SJCRH30 (cell line): Measurements from ENCODE around the gene CDA. TPM values are rescaled to one million over a fixed set of nuclear protein-coding genes. Genes with fewer than 3 reads are reported as not detected.
"Not testable (repeated sequence)": the region's sequence is repeated elsewhere in the genome, so short reads cannot be mapped to it uniquely, and the experiment has no call there.

Experiments used
- DNase-seq, 2 experiments: peaks; one replicate each; pipeline ENCODE4 v3.0.0-alpha.2; 2015 to 2020
- H3K27ac ChIP-seq: fragments of 250-450 bp; sonication (Bioruptor Pico); 2 replicates; pipeline ENCODE4 v1.5.1; 2020; ENCODE audit warnings: mild to moderate bottlenecking, moderate library complexity
- H3K27me3 ChIP-seq: fragments of 250-450 bp; sonication (Bioruptor Pico); 2 replicates; pipeline ENCODE4 v1.5.1; 2020; ENCODE audit warnings: mild to moderate bottlenecking, moderate library complexity
- H3K36me3 ChIP-seq: fragments of 250-450 bp; sonication (Bioruptor Pico); 2 replicates; pipeline ENCODE4 v1.5.1; 2020; ENCODE audit warnings: mild to moderate bottlenecking, moderate library complexity
- H3K4me1 ChIP-seq: fragments of 250-450 bp; sonication (Bioruptor Pico); 2 replicates; pipeline ENCODE4 v1.5.1; 2020; ENCODE audit warnings: mild to moderate bottlenecking, moderate library complexity
- H3K4me3 ChIP-seq: fragments of 250-450 bp; sonication (Bioruptor Pico); 2 replicates; pipeline ENCODE4 v1.5.1; 2020; ENCODE audit warnings: mild to moderate bottlenecking, moderate library complexity
- H3K9me3 ChIP-seq: fragments of 250-450 bp; sonication (Bioruptor Pico); replicated peaks from 2 replicates; pipeline ENCODE4 v1.5.1; 2020; ENCODE audit warnings: mild to moderate bottlenecking, moderate library complexity
- total RNA-seq: library from RNA; depleted of rRNA; stranded (reverse); fragments of >200 nt; shearing (Covaris generic); gene quantifications from 2 replicates; pipeline ENCODE4 v1.2.3, GENCODE V29; 2014

The CDA gene
- total RNA-seq, 1 experiment from 2014 or later = not detected

GRCh38 chr1:20600156-20600555 is 11.3 kb downstream of the CDA start:
- Histone ChIP-seq H3K4me3 (no peak overlapping the region), H3K27me3 (no peaks in the 10 kb centered on the region; the same call in 1 of the 2 replicates), H3K27ac (no peak overlapping the region), H3K9me3 (0 out of 2 replicates have a peak, but pooled peaks cover 5% of the 10 kb centered on the region), H3K36me3 (no peaks in the 10 kb centered on the region), H3K4me1 (peaks cover 23% of the 10 kb centered on the region)
- no peak for DNase-seq

GRCh38 chr1:20601129-20601825 is 12.4 kb downstream of the CDA start:
- no peaks in the 10 kb centered on the region; the same call in 1 of the 2 replicates for H3K27me3 ChIP-seq
- peaks cover 23% of the 10 kb centered on the region for H3K4me1 ChIP-seq
- peak overlapping the region; percentile 19; the same call in 1 of the 2 replicates for H3K27ac ChIP-seq
- DNase-seq = peak; percentile 52 to 63
- no peak overlapping the region for H3K4me3 ChIP-seq
- H3K9me3 ChIP-seq = 0 out of 2 replicates have a peak, but pooled peaks cover 5% of the 10 kb centered on the region
- no peaks in the 10 kb centered on the region for H3K36me3 ChIP-seq

DNA sequence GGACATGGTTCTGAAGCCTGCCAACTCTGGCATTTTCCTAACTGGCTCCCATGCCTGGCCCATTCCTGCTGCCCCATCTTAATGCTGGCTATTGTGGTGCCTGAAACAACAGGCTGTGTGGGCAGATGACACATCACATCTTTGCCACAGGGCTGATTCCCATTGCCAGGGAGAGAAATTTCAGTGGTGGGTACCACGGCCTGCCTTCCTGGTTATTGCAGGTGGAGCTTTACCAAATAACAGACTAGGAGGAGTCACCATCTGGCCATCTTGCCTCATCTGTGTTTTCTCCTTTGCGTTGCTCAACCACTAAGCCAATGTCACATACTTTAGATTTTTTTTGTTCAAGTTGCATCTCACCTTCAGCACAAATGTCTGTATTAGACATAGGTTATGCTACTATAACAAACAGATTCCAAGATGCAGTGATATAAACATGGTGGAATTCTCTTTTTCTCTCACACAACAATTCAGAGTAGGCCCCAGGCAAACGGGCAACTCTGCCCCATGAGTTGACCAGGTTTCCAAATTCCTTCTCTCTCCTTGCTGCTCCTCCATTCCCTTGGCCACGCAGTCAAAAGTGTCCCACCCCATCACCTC is 14.1 kb downstream of the CDA start:
- no peak overlapping the region for H3K27ac ChIP-seq
- no peak for DNase-seq
- H3K27me3 ChIP-seq = no peaks in the 10 kb centered on the region; the same call in 1 of the 2 replicates
- no peaks in the 10 kb centered on the region for H3K36me3 ChIP-seq
- H3K4me1 ChIP-seq = peaks cover 23% of the 10 kb centered on the region
- H3K9me3 ChIP-seq = 0 out of 2 replicates have a peak, but pooled peaks cover 5% of the 10 kb centered on the region
- H3K4me3 ChIP-seq = no peak overlapping the region

DNA sequence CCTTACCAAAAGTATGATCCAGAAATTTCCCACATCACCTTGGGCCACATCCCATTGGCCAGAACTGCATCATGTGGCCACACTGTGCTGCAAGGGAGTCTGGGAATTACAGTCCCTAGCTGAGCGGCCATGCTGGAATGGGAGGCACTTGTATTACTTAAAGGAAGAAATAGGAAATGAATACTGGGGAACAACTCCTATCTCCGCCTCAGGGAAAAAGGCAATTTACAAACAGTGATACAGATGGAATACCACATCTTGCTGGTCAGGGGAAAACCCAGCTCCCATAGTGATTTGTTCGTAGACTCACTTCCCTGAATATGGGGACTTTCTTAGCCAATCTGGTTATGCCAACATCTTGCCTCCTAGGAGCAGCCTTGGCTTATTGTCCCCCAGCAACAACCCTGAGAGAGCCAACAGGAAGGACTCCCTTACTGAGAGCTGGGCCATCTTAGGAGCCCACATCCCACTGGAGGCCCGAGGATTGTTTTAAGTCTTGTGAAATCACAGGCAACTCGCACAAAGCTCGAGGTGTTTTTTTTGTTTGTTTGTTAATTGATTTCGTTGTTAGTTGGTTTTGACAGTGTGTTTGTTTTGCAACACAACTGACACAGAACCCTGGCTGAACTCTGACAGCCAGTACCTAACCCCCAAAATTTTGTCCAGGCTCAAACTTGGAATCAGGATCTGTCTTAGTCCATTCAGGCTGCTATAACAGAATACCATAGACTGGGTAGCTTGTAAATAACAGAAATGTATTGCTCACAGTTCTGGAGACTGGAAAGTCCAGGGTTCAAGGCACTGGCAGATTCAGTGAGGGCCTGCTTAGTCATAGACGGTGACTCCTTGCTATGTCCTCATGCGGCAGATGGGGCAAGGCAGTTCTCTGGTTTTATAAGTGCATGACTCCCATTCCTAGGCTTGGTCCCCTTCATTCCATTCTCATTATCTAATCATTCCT is 14.9 kb downstream of the CDA start:
- peak; percentile 41 to 44 for DNase-seq
- no peak overlapping the region for H3K4me3 ChIP-seq
- H3K36me3 ChIP-seq = no peaks in the 10 kb centered on the region
- no peaks in the 10 kb centered on the region for H3K27me3 ChIP-seq
- H3K9me3 ChIP-seq = 0 out of 2 replicates have a peak, but pooled peaks cover 5% of the 10 kb centered on the region
- H3K4me1 ChIP-seq = peaks cover 23% of the 10 kb centered on the region
- H3K27ac ChIP-seq = peak overlapping the region; percentile 22

DNA sequence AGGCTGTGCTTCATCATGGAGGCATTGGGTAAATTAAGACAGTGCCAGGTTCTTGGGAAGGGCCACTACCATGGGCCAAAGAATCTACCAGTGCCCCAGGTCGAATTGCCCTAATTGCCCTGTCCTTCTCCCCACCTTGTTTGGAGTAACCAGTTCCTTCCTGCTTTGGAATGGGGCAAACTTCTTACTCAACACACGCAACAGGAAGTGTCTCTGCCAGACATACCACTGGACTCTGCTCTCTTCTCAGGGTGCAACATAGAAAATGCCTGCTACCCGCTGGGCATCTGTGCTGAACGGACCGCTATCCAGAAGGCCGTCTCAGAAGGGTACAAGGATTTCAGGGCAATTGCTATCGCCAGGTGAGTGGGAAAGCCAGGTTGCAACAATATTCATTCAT is 15.8 kb downstream of the CDA start:
- peak overlapping the region; percentile 22 for H3K27ac ChIP-seq
- H3K36me3 ChIP-seq = no peaks in the 10 kb centered on the region
- H3K9me3 ChIP-seq = 0 out of 2 replicates have a peak, but pooled peaks cover 5% of the 10 kb centered on the region
- peaks cover 28% of the 10 kb centered on the region for H3K4me1 ChIP-seq
- DNase-seq = no peak
- H3K27me3 ChIP-seq = no peaks in the 10 kb centered on the region
- H3K4me3 ChIP-seq = no peak overlapping the region

GRCh38 chr1:20606801-20607570 is 18.1 kb downstream of the CDA start:
- not testable (repeated sequence) for DNase-seq, H3K9me3 ChIP-seq, H3K27ac ChIP-seq, H3K27me3 ChIP-seq, H3K36me3 ChIP-seq, H3K4me3 ChIP-seq
- H3K4me1 ChIP-seq = peaks cover 20% of the 10 kb centered on the region

DNA sequence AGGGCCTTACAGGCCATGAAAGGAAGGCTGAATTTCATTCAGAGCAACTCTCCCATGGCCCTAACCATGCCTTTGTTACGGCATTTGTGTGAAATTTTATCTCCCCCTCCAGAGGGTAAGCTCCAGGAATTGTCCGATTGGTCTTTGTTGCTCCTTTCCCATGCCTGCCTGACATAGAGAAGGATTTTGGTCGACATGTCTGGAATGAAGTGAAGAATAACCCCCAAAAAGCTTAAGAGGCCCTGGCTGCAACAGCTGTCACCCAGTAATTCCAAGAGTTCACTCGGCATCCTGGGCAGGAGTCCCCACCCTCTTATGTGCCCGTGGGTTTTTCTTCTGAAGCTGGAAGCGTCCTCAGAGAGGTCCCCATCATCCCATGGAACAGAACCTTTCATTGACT is 20.6 kb downstream of the CDA start:
- peaks cover 18% of the 10 kb centered on the region for H3K4me1 ChIP-seq
- no peaks in the 10 kb centered on the region for H3K9me3 ChIP-seq
- H3K36me3 ChIP-seq = no peaks in the 10 kb centered on the region
- DNase-seq = peak; percentile 80 to 90
- H3K27ac ChIP-seq = peak overlapping the region; percentile 56
- no peaks in the 10 kb centered on the region for H3K27me3 ChIP-seq
- peak overlapping the region; percentile 2 for H3K4me3 ChIP-seq

DNA sequence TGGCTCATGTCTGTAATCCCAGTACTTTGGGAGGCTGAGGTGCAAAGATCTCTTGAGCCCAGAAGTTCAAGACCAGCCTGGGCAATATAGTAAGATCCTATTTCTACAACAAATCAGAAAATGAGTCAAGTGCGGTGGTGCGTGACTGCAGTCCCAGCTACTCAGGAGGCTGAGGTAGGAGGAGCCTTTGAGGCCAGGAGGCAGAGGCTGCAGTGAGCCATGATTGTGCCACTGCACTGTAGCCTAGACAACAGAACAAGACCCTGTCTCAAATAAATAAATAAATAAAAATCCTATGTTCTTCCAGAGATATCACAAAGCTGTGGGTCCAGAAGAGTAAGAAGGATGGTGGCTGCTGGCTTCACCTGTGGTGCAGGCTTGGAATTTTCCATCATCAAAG is 22.1 kb downstream of the CDA start:
- no peak for DNase-seq
- no peaks in the 10 kb centered on the region for H3K9me3 ChIP-seq
- H3K4me1 ChIP-seq = peaks cover 16% of the 10 kb centered on the region
- H3K27ac ChIP-seq = no peak overlapping the region
- no peaks in the 10 kb centered on the region for H3K27me3 ChIP-seq
- H3K4me3 ChIP-seq = no peak overlapping the region
- no peaks in the 10 kb centered on the region for H3K36me3 ChIP-seq

DNA sequence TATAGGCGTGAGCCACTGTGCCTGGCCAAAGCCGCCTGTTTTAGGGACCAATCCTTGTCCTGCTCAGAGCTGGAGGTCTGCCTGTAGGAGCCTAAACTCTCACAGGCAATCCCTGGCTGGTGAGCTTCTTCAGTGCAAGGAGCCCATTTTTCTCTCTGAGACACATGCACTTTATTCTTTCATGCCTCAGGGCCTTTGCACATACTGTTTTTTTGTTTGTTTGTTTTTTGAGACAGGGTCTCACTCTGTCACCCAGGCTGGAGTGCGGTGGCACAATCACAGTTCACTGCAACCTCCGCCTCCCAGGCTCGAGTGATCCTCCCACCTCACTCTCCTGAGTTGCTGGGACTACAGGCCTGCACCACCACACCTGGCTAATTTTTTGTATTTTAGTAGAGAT is 22.8 kb downstream of the CDA start:
- Histone ChIP-seq H3K36me3 (no peaks in the 10 kb centered on the region), H3K27ac (no peak overlapping the region), H3K4me3 (no peak overlapping the region), H3K27me3 (no peaks in the 10 kb centered on the region), H3K9me3 (no peaks in the 10 kb centered on the region), H3K4me1 (peaks cover 16% of the 10 kb centered on the region)
- DNase-seq = no peak

DNA sequence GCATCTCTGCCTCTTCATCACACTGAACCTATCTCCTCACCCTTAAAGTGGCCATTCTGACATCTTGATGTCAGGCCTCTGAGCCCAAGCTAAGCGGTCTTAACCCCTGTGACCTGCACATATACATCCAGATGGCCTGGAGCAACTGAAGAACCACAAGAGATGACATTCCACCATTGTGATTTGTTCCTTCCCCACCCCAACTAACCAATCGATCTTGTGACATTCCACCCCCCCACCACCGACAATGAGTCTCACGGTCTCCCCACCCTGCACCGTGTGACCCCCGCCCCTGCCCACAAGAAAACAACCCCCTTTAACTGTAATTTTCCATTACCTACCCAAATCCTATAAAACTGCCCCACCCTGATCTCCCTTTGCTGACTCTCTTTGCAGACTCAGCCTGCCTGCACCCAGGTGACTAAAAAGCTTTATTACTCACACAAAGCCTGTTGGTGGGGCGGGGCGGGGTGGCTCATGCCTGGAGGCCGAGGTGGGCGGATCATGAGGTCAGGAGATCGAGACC is 23.4 kb downstream of the CDA start:
- H3K4me3 ChIP-seq = no peak overlapping the region
- H3K9me3 ChIP-seq = no peaks in the 10 kb centered on the region
- H3K4me1 ChIP-seq = peaks cover 16% of the 10 kb centered on the region
- H3K27ac ChIP-seq = no peak overlapping the region
- DNase-seq = no peak
- no peaks in the 10 kb centered on the region for H3K27me3 ChIP-seq
- no peaks in the 10 kb centered on the region for H3K36me3 ChIP-seq

DNA sequence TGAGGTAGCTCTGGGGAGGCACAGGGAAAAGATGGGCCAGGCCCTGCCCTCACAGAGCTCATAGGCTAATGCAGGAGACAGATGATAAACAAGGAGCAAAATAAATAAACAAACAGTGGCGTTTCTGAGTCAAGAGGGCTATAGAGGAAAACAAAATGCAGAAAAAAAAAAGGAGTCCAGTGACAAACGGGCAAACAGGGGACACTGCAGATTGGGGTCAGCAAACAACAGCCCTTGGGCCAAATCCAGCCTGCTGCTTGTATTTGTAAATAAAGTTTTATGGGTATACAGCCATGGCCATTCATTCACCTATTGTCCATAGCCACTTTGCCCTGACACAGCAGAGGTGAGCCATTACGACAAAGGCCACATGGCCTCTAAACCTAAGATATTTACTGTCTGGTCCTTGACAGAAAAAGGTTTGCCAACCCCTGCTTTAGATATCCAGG is 25.3 kb downstream of the CDA start:
- DNase-seq = no peak
- H3K27ac ChIP-seq = no peak overlapping the region
- peaks cover 13% of the 10 kb centered on the region for H3K4me1 ChIP-seq

GRCh38 chr1:20615946-20616846 is 27.3 kb downstream of the CDA start:
- no peak overlapping the region for H3K4me3 ChIP-seq
- no peak for DNase-seq
- H3K4me1 ChIP-seq = peaks cover 8% of the 10 kb centered on the region
- no peak overlapping the region for H3K27ac ChIP-seq
- H3K27me3 ChIP-seq = peaks cover 3% of the 10 kb centered on the region; the same call in 1 of the 2 replicates
- no peaks in the 10 kb centered on the region for H3K9me3 ChIP-seq
- H3K36me3 ChIP-seq = no peaks in the 10 kb centered on the region

More for the DNA sequence above, 25.3 kb downstream of the CDA start:
- Histone ChIP-seq H3K27me3 (0 out of 2 replicates have a peak, but pooled peaks cover 3% of the 10 kb centered on the region), H3K36me3 (no peaks in the 10 kb centered on the region), H3K4me3 (no peak overlapping the region), H3K9me3 (no peaks in the 10 kb centered on the region)
